K562 (cell line): ENCODE results near the gene B4GALT5.

ENCODE experiments used
- KLF16 ChIP-seq: IDR thresholded peaks from 2 replicates; pipeline ENCODE4 v1.6.1; 2016; ENCODE audit warnings: antibody characterized with exemption
- SREBF2 ChIP-seq: sonication (generic); formaldehyde crosslinking; IDR thresholded peaks from 2 replicates; pipeline ENCODE4 v1.4.0; 2020; ENCODE audit warnings: mild to moderate bottlenecking, missing genetic modification reagents

DNA sequence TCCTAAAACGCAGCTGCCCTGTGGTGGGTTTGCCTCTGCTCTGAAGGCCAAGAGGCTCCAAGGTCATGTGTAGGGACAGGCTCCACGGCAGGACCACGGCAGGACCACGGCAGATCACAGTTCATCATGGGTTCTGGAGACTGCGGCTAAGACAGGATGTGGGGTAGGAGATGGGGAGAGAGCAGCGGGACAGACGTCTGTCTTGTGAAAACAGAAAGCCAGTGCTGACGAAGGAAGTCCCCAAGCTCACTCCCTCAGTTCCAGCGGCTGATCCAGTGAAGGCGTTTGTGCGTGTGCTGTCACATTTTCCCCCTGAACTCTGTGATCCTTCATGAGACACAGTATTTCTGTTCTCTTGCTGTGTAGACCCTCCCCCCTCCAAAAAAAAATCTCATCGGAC is 77.8 kb downstream of the B4GALT5 start:
- TF ChIP-seq KLF16 (no peak), SREBF2 (CRISPR knock-in tag) (no peak)
